Activated B cell treated with CpG ODN at 0.5 μM for 24 hours (primary cell): ENCODE data around the gene CFAP47. TPM values are rescaled to one million over a fixed set of nuclear protein-coding genes. Genes with fewer than 3 reads are reported as not detected.

Experiments used
- ATAC-seq: fragments of 200-7000 bp; cut with Tn5 transposase; one replicate; pipeline ENCODE4 v1.10.0; 2021; ENCODE audit warnings: low read depth, mild to moderate bottlenecking, moderate library complexity
- CTCF ChIA-PET: fragments of 350-600 bp; sonication (Branson Sonifier 250); formaldehyde crosslinking; loops from one replicate; lab custom pipeline; 2021; ENCODE audit warnings: antibody characterized with exemption; lab: Charles Lee
- POLR2A ChIA-PET: fragments of 350-600 bp; sonication (Branson Sonifier 250); formaldehyde crosslinking; loops from one replicate; lab custom pipeline; 2021; ENCODE audit warnings: antibody characterized with exemption; lab: Charles Lee
- DNase-seq: peaks from one replicate; pipeline ENCODE4 v3.0.0; 2022
- H3K27ac Mint-ChIP-seq: one replicate; pipeline ENCODE4 v1.8.0; 2020; ENCODE audit warnings: mixed read lengths
- H3K27me3 Mint-ChIP-seq: one replicate; pipeline ENCODE4 v1.8.0; 2021; ENCODE audit warnings: mixed read lengths
- H3K36me3 Mint-ChIP-seq: one replicate; pipeline ENCODE4 v1.8.0; 2021; ENCODE audit warnings: low read depth, mixed read lengths
- H3K4me1 Mint-ChIP-seq: one replicate; pipeline ENCODE4 v1.8.0; 2021; ENCODE audit warnings: mixed read lengths
- H3K4me3 Mint-ChIP-seq: one replicate; pipeline ENCODE4 v1.8.0; 2020; ENCODE audit warnings: mild to moderate bottlenecking, mixed read lengths
- H3K9me3 Mint-ChIP-seq: one replicate; pipeline ENCODE4 v1.8.0; 2020; ENCODE audit warnings: mixed read lengths
- intact Hi-C: fragments of 100-400 bp; cut with micrococcal nuclease; formaldehyde crosslinking; loops from one replicate; pipeline ENCODE4 v1.15.1; 2024
- total RNA-seq: library from RNA; stranded (reverse); gene quantifications from 2 replicates; pipeline ENCODE4 v1.2.3, GENCODE V29; 2022
- TF ChIP-seq, protein P1 (sequence below): fragments of 200-600 bp; IDR thresholded peaks from one replicate; pipeline ENCODE4 v1.8.0; 2022; ENCODE audit warnings: antibody characterized with exemption, mild to moderate bottlenecking

The CFAP47 gene
- total RNA-seq, 1 donor from 2014 or later = not detected

DNA sequence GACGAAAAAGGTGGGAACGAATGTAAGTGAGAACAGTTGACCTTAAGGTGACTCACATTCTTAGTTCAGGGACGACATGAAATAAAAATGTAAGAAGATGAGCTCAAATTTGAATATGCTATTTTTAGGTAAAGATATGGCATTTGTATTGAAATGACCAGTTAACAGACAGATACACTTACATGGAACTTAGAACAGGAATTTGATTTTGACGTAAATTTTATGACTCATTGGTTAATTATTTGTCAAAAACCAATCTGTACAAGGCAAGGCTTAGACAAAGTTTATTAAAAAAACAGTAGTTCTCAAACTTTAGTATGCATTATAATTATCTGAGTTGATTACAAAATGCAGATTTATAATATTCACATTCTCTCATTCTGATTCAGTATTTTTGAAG, 469.4 kb downstream of the CFAP47 start:
- TF ChIP-seq, protein P1, sequence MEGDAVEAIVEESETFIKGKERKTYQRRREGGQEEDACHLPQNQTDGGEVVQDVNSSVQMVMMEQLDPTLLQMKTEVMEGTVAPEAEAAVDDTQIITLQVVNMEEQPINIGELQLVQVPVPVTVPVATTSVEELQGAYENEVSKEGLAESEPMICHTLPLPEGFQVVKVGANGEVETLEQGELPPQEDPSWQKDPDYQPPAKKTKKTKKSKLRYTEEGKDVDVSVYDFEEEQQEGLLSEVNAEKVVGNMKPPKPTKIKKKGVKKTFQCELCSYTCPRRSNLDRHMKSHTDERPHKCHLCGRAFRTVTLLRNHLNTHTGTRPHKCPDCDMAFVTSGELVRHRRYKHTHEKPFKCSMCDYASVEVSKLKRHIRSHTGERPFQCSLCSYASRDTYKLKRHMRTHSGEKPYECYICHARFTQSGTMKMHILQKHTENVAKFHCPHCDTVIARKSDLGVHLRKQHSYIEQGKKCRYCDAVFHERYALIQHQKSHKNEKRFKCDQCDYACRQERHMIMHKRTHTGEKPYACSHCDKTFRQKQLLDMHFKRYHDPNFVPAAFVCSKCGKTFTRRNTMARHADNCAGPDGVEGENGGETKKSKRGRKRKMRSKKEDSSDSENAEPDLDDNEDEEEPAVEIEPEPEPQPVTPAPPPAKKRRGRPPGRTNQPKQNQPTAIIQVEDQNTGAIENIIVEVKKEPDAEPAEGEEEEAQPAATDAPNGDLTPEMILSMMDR = no peak
- intact Hi-C loops = no loop called here
- DNase-seq = no peak
- Mint-ChIP-seq H3K36me3 (no peaks in the 10 kb centered on the region), H3K4me3 (no peak overlapping the region), H3K9me3 (no peaks in the 10 kb centered on the region), H3K27ac (no peak overlapping the region), H3K4me1 (no peaks in the 10 kb centered on the region), H3K27me3 (no peaks in the 10 kb centered on the region)
- ChIA-PET POLR2A (no interaction called here), CTCF (no interaction called here)
- no peak for ATAC-seq

DNA sequence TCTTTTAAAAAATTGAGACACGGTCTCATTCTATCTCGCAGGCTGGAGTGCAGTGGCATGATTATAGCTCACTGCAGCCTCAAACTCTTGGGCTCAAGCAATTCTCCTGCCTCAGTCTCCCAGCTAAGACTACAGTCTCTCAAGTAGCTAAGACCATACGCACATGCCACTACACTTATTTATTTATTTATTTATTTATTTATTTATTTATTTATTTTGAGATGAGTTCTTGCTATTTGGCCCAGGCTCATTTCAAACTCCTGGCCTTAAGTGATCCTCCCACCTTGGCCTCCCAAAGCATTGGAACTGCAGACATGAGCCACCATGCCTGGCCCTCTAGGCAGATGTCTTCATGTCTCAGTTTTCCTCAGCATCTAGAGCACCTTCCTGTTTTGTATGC, 482.2 kb downstream of the CFAP47 start:
- ChIA-PET POLR2A (no interaction called here), CTCF (no interaction called here)
- Mint-ChIP-seq H3K9me3 (no peaks in the 10 kb centered on the region), H3K27me3 (no peaks in the 10 kb centered on the region), H3K4me3 (no peak overlapping the region), H3K36me3 (no peaks in the 10 kb centered on the region), H3K27ac (no peak overlapping the region), H3K4me1 (no peaks in the 10 kb centered on the region)
- TF ChIP-seq, protein P1 = no peak
- no peak for DNase-seq
- intact Hi-C loops = no loop called here
- no peak for ATAC-seq

DNA sequence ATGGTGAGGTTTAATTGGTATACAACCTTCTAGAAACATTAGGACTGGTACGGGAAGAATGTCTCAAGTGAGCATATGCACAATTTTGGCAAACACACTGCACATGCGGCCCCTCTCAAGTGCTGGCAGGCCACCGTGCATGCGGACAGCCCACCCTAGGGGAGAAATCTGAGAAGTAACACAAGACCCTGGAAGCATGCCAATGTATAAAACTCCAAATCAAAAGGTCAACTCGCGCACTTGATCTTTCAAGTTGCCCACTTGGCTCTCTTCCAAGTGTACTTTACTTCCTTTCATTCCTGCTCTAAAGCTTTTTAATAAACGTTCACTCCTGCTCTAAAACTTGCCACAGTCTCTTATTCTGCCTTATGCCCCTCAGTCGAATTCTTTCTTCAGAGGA, 488.3 kb downstream of the CFAP47 start:
- Mint-ChIP-seq H3K9me3 (no peaks in the 10 kb centered on the region), H3K27me3 (no peaks in the 10 kb centered on the region), H3K27ac (no peak overlapping the region), H3K36me3 (no peaks in the 10 kb centered on the region), H3K4me3 (no peak overlapping the region), H3K4me1 (no peaks in the 10 kb centered on the region)
- POLR2A ChIA-PET = no interaction called here
- TF ChIP-seq, protein P1 = no peak
- no peak for DNase-seq
- ATAC-seq = no peak
- CTCF ChIA-PET = no interaction called here
- intact Hi-C loops = no loop called here

DNA sequence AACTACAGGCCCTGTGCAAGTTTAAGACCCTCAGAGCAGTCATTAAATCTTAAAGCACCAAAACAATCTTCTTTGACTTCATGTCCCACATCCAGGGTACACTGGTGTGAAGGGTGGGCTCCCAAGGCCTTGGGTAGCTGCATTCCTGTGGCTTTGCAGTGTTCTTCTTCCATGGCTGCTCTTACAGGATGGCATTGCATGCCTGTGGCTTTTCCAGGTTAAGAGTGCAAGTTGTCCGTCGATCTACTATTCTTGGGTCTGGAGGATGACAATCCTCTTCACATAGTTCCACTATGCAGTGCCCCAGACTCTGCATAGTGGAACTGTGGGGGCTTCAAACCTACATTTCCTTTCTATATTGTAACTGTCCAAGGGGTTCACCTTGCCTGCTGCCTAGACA, 494.5 kb downstream of the CFAP47 start:
- no peaks in the 10 kb centered on the region for H3K27me3 Mint-ChIP-seq
- ATAC-seq (no peak), DNase-seq (no peak)
- H3K9me3 Mint-ChIP-seq = no peaks in the 10 kb centered on the region
- TF ChIP-seq, protein P1 = no peak
- H3K4me1 Mint-ChIP-seq = no peaks in the 10 kb centered on the region
- intact Hi-C loops = no loop called here
- CTCF ChIA-PET = no interaction called here
- no peaks in the 10 kb centered on the region for H3K36me3 Mint-ChIP-seq
- POLR2A ChIA-PET = no interaction called here
- H3K27ac Mint-ChIP-seq = no peak overlapping the region
- no peak overlapping the region for H3K4me3 Mint-ChIP-seq

DNA sequence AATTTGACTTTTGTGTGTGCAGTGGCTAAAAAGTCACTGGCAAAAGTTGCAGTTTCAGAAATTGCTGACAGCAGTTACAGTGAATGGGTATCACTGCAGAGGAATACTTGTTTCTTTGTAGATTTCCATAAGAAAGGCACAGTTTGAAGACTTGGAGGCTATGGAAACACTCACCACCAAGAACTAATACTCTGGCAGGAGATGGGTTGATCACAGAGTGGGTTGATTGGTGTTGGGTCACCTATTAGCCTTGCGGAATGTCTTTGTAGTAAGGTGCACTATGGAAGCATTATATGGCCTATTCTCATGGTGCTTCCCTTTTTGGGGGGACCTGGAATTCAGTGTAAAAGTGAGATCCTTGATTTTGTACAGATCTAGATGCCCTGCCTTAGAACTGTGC, 502.8 kb downstream of the CFAP47 start:
- Mint-ChIP-seq H3K36me3 (no peaks in the 10 kb centered on the region), H3K27me3 (no peaks in the 10 kb centered on the region), H3K4me1 (no peaks in the 10 kb centered on the region), H3K27ac (no peak overlapping the region), H3K4me3 (no peak overlapping the region), H3K9me3 (no peaks in the 10 kb centered on the region)
- DNase-seq = no peak
- POLR2A ChIA-PET = no interaction called here
- CTCF ChIA-PET = no interaction called here
- no peak for ATAC-seq
- TF ChIP-seq, protein P1 = no peak
- intact Hi-C loops = no loop called here
